ENCODE data around the gene BRICD5.
A peak's percentile ranks its signal among the peaks of the same experiment; 100 is the strongest.

The BRICD5 gene

GRCh38 chr16:2206420-2206779 lies 4.3 kb downstream of the BRICD5 start:
- TF ChIP-seq ZNF341 (tag by site-specific recombination; IDR thresholded peaks at IDR 0.05; ENCODE audit: low read depth), result no peak
- TF ChIP-seq, protein P1, sequence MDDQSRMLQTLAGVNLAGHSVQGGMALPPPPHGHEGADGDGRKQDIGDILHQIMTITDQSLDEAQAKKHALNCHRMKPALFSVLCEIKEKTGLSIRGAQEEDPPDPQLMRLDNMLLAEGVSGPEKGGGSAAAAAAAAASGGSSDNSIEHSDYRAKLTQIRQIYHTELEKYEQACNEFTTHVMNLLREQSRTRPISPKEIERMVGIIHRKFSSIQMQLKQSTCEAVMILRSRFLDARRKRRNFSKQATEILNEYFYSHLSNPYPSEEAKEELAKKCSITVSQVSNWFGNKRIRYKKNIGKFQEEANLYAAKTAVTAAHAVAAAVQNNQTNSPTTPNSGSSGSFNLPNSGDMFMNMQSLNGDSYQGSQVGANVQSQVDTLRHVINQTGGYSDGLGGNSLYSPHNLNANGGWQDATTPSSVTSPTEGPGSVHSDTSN (CRISPR knock-in tag; IDR thresholded peaks at IDR 0.05), result 0 out of 2 replicates have a peak, but pooled peaks have one; percentile 46
- ChIA-PET POLR2A (interaction anchor here (0.6 to 4.3 kb wide), 7 partner anchors 8 to 134 kb away, joined by 3 to 22 read pairs (median 5); partner anchors contain the start of genes ABCA3, DNASE1L2, PGP and TRAF7), CTCF (no interaction called here)
- Histone ChIP-seq H3K27ac (ENCODE audit: extremely low read depth, low read depth, low read length) (peak overlapping the region; percentile 90), H3K4me3 (ENCODE audit: low read depth, low read length) (peak overlapping the region; percentile 96), H3K36me3 (ENCODE audit: control insufficient read depth in 2 of 2, insufficient read depth in 1 of 2, low read length in 2 of 2) (peaks cover 0 to 35% of the 10 kb centered on the region in 2 experiments; a peak in 1 of 3 replicates), H3K4me1 (ENCODE audit: control insufficient read depth, insufficient read depth, low read length) (no peaks in the 10 kb centered on the region), H3K9me3 (ENCODE audit: control insufficient read depth, insufficient read depth, low read depth, low read length) (no peaks in the 10 kb centered on the region)

DNA sequence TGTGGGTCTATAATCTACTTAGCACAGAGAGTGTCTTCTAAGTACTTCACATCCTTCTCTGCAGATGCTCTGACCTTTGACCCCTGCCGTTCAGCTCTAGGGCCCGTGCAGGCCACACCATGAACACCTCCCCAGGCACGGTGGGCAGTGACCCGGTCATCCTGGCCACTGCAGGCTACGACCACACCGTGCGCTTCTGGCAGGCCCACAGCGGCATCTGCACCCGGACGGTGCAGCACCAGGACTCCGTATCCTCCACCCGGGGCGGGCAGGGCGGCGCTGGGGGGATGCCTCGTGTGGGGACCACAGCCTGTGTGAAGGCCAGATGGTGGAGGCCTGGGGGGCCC lies 4.7 kb downstream of the BRICD5 start:
- POLR2A ChIA-PET, result interaction anchor here (0.7 to 4.3 kb wide), 7 partner anchors 9 to 81 kb away, joined by 3 to 22 read pairs (median 6); partner anchors contain the start of genes DNASE1L2, PGP and TRAF7
- TF ChIP-seq ZNF426 (tag by site-specific recombination; IDR thresholded peaks at IDR 0.05), result no peak
- TF ChIP-seq, protein P2, sequence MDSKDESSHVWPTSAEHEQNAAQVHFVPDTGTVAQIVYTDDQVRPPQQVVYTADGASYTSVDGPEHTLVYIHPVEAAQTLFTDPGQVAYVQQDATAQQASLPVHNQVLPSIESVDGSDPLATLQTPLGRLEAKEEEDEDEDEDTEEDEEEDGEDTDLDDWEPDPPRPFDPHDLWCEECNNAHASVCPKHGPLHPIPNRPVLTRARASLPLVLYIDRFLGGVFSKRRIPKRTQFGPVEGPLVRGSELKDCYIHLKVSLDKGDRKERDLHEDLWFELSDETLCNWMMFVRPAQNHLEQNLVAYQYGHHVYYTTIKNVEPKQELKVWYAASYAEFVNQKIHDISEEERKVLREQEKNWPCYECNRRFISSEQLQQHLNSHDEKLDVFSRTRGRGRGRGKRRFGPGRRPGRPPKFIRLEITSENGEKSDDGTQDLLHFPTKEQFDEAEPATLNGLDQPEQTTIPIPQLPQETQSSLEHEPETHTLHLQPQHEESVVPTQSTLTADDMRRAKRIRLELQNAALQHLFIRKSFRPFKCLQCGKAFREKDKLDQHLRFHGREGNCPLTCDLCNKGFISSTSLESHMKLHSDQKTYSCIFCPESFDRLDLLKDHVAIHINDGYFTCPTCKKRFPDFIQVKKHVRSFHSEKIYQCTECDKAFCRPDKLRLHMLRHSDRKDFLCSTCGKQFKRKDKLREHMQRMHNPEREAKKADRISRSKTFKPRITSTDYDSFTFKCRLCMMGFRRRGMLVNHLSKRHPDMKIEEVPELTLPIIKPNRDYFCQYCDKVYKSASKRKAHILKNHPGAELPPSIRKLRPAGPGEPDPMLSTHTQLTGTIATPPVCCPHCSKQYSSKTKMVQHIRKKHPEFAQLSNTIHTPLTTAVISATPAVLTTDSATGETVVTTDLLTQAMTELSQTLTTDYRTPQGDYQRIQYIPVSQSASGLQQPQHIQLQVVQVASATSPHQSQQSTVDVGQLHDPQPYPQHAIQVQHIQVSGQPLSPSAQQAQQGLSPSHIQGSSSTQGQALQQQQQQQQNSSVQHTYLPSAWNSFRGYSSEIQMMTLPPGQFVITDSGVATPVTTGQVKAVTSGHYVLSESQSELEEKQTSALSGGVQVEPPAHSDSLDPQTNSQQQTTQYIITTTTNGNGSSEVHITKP (tag by site-specific recombination; IDR thresholded peaks at IDR 0.05), result no peak
- TF ChIP-seq ZNF768 (tag by site-specific recombination; IDR thresholded peaks at IDR 0.05), result no peak; the same call in 1 of the 2 replicates
- TF ChIP-seq ZNF473 (tag by site-specific recombination; IDR thresholded peaks at IDR 0.05), result no peak
- no peak for TF ChIP-seq KLF1 (tag by site-specific recombination; IDR thresholded peaks at IDR 0.05)
- TF ChIP-seq BCL11B (tag by site-specific recombination; IDR thresholded peaks at IDR 0.05; ENCODE audit: low read depth), result peak; percentile 78
- no peak for TF ChIP-seq ZNF132 (tag by site-specific recombination; IDR thresholded peaks at IDR 0.05; ENCODE audit: borderline replicate concordance)
- TF ChIP-seq RBAK (tag by site-specific recombination; IDR thresholded peaks at IDR 0.05), result no peak
- TF ChIP-seq ZNF629 (tag by site-specific recombination; IDR thresholded peaks at IDR 0.05), result no peak
- TF ChIP-seq ZBTB10 (tag by site-specific recombination; IDR thresholded peaks at IDR 0.05), result no peak
- TF ChIP-seq, protein P3, sequence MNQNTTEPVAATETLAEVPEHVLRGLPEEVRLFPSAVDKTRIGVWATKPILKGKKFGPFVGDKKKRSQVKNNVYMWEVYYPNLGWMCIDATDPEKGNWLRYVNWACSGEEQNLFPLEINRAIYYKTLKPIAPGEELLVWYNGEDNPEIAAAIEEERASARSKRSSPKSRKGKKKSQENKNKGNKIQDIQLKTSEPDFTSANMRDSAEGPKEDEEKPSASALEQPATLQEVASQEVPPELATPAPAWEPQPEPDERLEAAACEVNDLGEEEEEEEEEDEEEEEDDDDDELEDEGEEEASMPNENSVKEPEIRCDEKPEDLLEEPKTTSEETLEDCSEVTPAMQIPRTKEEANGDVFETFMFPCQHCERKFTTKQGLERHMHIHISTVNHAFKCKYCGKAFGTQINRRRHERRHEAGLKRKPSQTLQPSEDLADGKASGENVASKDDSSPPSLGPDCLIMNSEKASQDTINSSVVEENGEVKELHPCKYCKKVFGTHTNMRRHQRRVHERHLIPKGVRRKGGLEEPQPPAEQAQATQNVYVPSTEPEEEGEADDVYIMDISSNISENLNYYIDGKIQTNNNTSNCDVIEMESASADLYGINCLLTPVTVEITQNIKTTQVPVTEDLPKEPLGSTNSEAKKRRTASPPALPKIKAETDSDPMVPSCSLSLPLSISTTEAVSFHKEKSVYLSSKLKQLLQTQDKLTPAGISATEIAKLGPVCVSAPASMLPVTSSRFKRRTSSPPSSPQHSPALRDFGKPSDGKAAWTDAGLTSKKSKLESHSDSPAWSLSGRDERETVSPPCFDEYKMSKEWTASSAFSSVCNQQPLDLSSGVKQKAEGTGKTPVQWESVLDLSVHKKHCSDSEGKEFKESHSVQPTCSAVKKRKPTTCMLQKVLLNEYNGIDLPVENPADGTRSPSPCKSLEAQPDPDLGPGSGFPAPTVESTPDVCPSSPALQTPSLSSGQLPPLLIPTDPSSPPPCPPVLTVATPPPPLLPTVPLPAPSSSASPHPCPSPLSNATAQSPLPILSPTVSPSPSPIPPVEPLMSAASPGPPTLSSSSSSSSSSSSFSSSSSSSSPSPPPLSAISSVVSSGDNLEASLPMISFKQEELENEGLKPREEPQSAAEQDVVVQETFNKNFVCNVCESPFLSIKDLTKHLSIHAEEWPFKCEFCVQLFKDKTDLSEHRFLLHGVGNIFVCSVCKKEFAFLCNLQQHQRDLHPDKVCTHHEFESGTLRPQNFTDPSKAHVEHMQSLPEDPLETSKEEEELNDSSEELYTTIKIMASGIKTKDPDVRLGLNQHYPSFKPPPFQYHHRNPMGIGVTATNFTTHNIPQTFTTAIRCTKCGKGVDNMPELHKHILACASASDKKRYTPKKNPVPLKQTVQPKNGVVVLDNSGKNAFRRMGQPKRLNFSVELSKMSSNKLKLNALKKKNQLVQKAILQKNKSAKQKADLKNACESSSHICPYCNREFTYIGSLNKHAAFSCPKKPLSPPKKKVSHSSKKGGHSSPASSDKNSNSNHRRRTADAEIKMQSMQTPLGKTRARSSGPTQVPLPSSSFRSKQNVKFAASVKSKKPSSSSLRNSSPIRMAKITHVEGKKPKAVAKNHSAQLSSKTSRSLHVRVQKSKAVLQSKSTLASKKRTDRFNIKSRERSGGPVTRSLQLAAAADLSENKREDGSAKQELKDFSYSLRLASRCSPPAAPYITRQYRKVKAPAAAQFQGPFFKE (tag by site-specific recombination; IDR thresholded peaks at IDR 0.05; ENCODE audit: borderline replicate concordance), result 0 out of 2 replicates have a peak, but pooled peaks have one; percentile 39
- TF ChIP-seq, protein P4, sequence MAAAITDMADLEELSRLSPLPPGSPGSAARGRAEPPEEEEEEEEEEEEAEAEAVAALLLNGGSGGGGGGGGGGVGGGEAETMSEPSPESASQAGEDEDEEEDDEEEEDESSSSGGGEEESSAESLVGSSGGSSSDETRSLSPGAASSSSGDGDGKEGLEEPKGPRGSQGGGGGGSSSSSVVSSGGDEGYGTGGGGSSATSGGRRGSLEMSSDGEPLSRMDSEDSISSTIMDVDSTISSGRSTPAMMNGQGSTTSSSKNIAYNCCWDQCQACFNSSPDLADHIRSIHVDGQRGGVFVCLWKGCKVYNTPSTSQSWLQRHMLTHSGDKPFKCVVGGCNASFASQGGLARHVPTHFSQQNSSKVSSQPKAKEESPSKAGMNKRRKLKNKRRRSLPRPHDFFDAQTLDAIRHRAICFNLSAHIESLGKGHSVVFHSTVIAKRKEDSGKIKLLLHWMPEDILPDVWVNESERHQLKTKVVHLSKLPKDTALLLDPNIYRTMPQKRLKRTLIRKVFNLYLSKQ (tag by site-specific recombination; IDR thresholded peaks at IDR 0.05; ENCODE audit: borderline replicate concordance), result no peak
- TF ChIP-seq SETDB1 (IDR thresholded peaks at IDR 0.05; ENCODE audit: insufficient read length, low read length), result no peak
- no peak for TF ChIP-seq SP2 (tag by site-specific recombination; IDR thresholded peaks at IDR 0.05)
- 0 out of 2 replicates have a peak, but pooled peaks have one; percentile 18 for TF ChIP-seq KLF17 (tag by site-specific recombination; IDR thresholded peaks at IDR 0.05)

More for the DNA sequence above, 4.7 kb downstream of the BRICD5 start:
- peak overlapping the region; percentile 90 for H3K27ac ChIP-seq (ENCODE audit: extremely low read depth, low read depth, low read length)
- CTCF ChIA-PET, result interaction anchor here (0.5 to 1.7 kb wide), 2 partner anchors 11 to 49 kb away, joined by 3 to 6 read pairs; no protein-coding TSS in a partner anchor
- peaks cover 0 to 35% of the 10 kb centered on the region in 2 experiments; a peak in 1 of 3 replicates for H3K36me3 ChIP-seq (ENCODE audit: control insufficient read depth in 2 of 2, insufficient read depth in 1 of 2, low read length in 2 of 2)
- H3K4me1 ChIP-seq (ENCODE audit: control insufficient read depth, insufficient read depth, low read length), result no peaks in the 10 kb centered on the region
- H3K4me3 ChIP-seq (ENCODE audit: low read depth, low read length), result peak overlapping the region; percentile 96
- no peaks in the 10 kb centered on the region for H3K9me3 ChIP-seq (ENCODE audit: control insufficient read depth, insufficient read depth, low read depth, low read length)
